GM12878 (cell line): ENCODE measurements around the gene CCM2. TPM values are rescaled to one million over a fixed set of nuclear protein-coding genes. Genes with fewer than 3 reads are reported as not detected.
A peak's percentile ranks its signal among the peaks of the same experiment; 100 is the strongest.

Source experiments
- ATF7 ChIP-seq: fragments of 450-650 bp; IDR thresholded peaks from 2 replicates; pipeline ENCODE4 v1.6.1; 2016; ENCODE audit warnings: low read depth, mild to moderate bottlenecking
- BCL11A ChIP-seq: IDR thresholded peaks from 2 replicates; pipeline ENCODE4 v1.6.1; 2011; ENCODE audit warnings: low read depth, low read length
- BHLHE40 ChIP-seq, 2 experiments: fragments of 450-650 bp in 1 of 2; IDR thresholded peaks; 2 replicates each; pipeline ENCODE4 v1.6.1; 2011 to 2017; ENCODE audit warnings: low read depth in 2 of 2, borderline replicate concordance in 1 of 2, improper control_type of control experiment in 1 of 2, low read length in 1 of 2, mild to moderate bottlenecking in 1 of 2
- CBFB ChIP-seq: IDR thresholded peaks from 2 replicates; pipeline ENCODE4 v1.6.1; 2016; ENCODE audit warnings: antibody characterized with exemption, low read depth
- CBX5 ChIP-seq: sonication (generic); IDR thresholded peaks from 2 replicates; pipeline ENCODE4 v1.6.1; 2016; ENCODE audit warnings: low read depth, moderate library complexity, mild to moderate bottlenecking, inconsistent platforms
- CREM ChIP-seq: IDR thresholded peaks from 2 replicates; pipeline ENCODE4 v1.6.1; 2014; ENCODE audit warnings: antibody characterized with exemption, low read depth
- EZH2 ChIP-seq: IDR thresholded peaks from 2 replicates; pipeline ENCODE4 v1.6.1; 2012; ENCODE audit warnings: low read depth, mild to moderate bottlenecking, control low read depth, inconsistent platforms, low read length, borderline replicate concordance; ENCODE audit not compliant: control insufficient read depth
- MEF2A ChIP-seq: IDR thresholded peaks from 2 replicates; pipeline ENCODE4 v1.6.1; 2011; ENCODE audit warnings: low read depth, mild to moderate bottlenecking, low read length, moderate library complexity; ENCODE audit not compliant: insufficient read depth
- POLR2AphosphoS5 ChIP-seq: IDR thresholded peaks from 2 replicates; pipeline ENCODE4 v1.6.1; 2011; ENCODE audit warnings: mild to moderate bottlenecking, low read length, inconsistent platforms
- POU2F2 ChIP-seq: IDR thresholded peaks from 3 replicates; pipeline ENCODE4 v1.6.1; 2011; ENCODE audit warnings: low read depth, mild to moderate bottlenecking, low read length, borderline replicate concordance
- RUNX3 ChIP-seq: IDR thresholded peaks from 2 replicates; pipeline ENCODE4 v1.6.1; 2012; ENCODE audit warnings: low read length, inconsistent platforms
- SP1 ChIP-seq: IDR thresholded peaks from one replicate; pipeline ENCODE4 v1.6.1; 2011; ENCODE audit warnings: low read depth, low read length
- YY1 ChIP-seq: IDR thresholded peaks from 2 replicates; pipeline ENCODE4 v1.6.1; 2011; ENCODE audit warnings: low read depth, mild to moderate bottlenecking, low read length
- ZNF384 ChIP-seq: IDR thresholded peaks from 2 replicates; pipeline ENCODE4 v1.6.1; 2012; ENCODE audit warnings: low read depth, mild to moderate bottlenecking, low read length, improper control_type of control experiment, borderline replicate concordance
- ZNF622 ChIP-seq: fragments of 450-650 bp; IDR thresholded peaks from 2 replicates; pipeline ENCODE4 v1.6.1; 2017; ENCODE audit warnings: mild to moderate bottlenecking, inconsistent platforms
- polyA plus RNA-seq, 11 experiments: library from polyadenylated mRNA; depleted of rRNA in 4 of 11; unstranded in 6 of 11; stranded (reverse) in 5 of 11; fragments of >200 nt; fragmentation: Nextera tagmentation in 4 of 11; fragmentation: Illumina TruSeq in 1 of 11; extraction: Ambion mirVana in 4 of 11; extraction: Trizol in 1 of 11; gene quantifications; 1 replicate in 1 of 11; 2 replicates in 10 of 11; pipeline versions ENCODE4 v1.2.1 to v1.2.3, GENCODE V29; 2011 to 2016; ENCODE audit warnings: inconsistent platforms in 2 of 11, missing spikeins in 2 of 11, low read depth in 1 of 11
- total RNA-seq, 4 experiments: library from RNA; depleted of rRNA in 3 of 4; stranded (reverse); fragments of >200 nt in 3 of 4; fragmentation: Illumina TruSeq in 1 of 4; extraction: Trizol in 1 of 4; gene quantifications; 2 replicates each; pipeline versions ENCODE4 v1.2.1 to v1.2.3, GENCODE V29; 2013 to 2021
- TF ChIP-seq, protein P1 (sequence below): fragments of 450-650 bp; IDR thresholded peaks from 2 replicates; pipeline ENCODE4 v1.6.1; 2017; ENCODE audit warnings: mild to moderate bottlenecking, low read depth, inconsistent platforms; ENCODE audit not compliant: poor library complexity, severe bottlenecking
- TF ChIP-seq, protein P2 (sequence below): fragments of 450-650 bp; IDR thresholded peaks from 2 replicates; pipeline ENCODE4 v1.6.1; 2016; ENCODE audit warnings: mild to moderate bottlenecking
- TF ChIP-seq, protein P3 (sequence below): fragments of 450-650 bp; IDR thresholded peaks from 2 replicates; pipeline ENCODE4 v1.6.1; 2017; ENCODE audit warnings: mild to moderate bottlenecking, moderate library complexity
- TF ChIP-seq, protein P4 (sequence below): IDR thresholded peaks from 2 replicates; pipeline ENCODE4 v1.6.1; 2012; ENCODE audit warnings: low read depth, low read length, improper control_type of control experiment

Gene CCM2
- total and polyA plus RNA-seq, 10 of the 15 experiments (the other 5 are each of a cell fraction or from before 2014, with no cell fraction given), result 1.00 to 82.3 (median 48.7) TPM

DNA sequence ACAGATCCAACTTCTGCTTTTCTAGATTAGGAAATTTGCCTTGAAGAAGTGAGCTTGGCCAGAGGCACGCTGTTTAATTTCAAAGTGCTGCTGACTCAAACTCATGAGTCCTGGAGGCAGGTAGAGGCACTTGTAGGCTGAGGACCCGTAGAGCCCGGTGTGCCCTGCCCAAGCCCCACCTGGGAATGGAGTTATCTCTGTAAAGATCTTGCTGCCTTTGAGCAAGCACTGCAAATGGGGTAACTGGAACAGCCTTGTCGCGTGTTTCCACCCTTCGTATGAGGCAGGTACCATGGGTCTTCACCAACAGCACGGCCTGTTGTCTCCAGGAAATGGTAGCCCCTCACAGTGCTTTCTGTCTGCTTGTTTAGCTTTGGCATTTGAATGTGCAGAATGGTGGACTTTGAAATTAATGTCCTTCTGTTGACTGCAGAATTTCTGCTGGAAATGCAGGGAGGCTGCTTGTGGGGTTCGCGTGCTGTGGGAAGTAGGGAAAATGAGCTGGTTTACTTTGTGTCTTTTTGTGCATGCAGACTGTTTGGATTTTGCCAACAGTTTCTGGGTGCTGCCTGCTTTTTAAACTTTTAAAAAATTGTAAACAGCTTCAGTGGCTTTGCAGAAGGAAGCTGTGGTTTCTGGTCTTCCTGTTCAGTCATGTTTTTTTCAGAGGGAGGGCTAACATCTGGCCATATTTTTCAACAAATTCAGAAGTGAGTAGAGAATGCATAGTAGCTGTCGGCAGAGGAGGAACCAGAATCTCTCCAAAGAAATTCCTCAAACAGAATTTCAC is 27.2 kb downstream of the CCM2 start (continued):
- TF ChIP-seq, protein P1, sequence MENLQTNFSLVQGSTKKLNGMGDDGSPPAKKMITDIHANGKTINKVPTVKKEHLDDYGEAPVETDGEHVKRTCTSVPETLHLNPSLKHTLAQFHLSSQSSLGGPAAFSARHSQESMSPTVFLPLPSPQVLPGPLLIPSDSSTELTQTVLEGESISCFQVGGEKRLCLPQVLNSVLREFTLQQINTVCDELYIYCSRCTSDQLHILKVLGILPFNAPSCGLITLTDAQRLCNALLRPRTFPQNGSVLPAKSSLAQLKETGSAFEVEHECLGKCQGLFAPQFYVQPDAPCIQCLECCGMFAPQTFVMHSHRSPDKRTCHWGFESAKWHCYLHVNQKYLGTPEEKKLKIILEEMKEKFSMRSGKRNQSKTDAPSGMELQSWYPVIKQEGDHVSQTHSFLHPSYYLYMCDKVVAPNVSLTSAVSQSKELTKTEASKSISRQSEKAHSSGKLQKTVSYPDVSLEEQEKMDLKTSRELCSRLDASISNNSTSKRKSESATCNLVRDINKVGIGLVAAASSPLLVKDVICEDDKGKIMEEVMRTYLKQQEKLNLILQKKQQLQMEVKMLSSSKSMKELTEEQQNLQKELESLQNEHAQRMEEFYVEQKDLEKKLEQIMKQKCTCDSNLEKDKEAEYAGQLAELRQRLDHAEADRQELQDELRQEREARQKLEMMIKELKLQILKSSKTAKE, result peak; percentile 42
- TF ChIP-seq, protein P2, sequence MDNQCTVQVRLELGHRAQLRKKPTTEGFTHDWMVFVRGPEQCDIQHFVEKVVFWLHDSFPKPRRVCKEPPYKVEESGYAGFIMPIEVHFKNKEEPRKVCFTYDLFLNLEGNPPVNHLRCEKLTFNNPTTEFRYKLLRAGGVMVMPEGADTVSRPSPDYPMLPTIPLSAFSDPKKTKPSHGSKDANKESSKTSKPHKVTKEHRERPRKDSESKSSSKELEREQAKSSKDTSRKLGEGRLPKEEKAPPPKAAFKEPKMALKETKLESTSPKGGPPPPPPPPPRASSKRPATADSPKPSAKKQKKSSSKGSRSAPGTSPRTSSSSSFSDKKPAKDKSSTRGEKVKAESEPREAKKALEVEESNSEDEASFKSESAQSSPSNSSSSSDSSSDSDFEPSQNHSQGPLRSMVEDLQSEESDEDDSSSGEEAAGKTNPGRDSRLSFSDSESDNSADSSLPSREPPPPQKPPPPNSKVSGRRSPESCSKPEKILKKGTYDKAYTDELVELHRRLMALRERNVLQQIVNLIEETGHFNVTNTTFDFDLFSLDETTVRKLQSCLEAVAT, result 0 out of 2 replicates have a peak, but pooled peaks have one; percentile 8
- TF ChIP-seq, protein P3, sequence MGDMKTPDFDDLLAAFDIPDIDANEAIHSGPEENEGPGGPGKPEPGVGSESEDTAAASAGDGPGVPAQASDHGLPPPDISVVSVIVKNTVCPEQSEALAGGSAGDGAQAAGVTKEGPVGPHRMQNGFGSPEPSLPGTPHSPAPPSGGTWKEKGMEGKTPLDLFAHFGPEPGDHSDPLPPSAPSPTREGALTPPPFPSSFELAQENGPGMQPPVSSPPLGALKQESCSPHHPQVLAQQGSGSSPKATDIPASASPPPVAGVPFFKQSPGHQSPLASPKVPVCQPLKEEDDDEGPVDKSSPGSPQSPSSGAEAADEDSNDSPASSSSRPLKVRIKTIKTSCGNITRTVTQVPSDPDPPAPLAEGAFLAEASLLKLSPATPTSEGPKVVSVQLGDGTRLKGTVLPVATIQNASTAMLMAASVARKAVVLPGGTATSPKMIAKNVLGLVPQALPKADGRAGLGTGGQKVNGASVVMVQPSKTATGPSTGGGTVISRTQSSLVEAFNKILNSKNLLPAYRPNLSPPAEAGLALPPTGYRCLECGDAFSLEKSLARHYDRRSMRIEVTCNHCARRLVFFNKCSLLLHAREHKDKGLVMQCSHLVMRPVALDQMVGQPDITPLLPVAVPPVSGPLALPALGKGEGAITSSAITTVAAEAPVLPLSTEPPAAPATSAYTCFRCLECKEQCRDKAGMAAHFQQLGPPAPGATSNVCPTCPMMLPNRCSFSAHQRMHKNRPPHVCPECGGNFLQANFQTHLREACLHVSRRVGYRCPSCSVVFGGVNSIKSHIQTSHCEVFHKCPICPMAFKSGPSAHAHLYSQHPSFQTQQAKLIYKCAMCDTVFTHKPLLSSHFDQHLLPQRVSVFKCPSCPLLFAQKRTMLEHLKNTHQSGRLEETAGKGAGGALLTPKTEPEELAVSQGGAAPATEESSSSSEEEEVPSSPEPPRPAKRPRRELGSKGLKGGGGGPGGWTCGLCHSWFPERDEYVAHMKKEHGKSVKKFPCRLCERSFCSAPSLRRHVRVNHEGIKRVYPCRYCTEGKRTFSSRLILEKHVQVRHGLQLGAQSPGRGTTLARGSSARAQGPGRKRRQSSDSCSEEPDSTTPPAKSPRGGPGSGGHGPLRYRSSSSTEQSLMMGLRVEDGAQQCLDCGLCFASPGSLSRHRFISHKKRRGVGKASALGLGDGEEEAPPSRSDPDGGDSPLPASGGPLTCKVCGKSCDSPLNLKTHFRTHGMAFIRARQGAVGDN, result peak; percentile 71
- peak; percentile 20; the same call in 1 of the 2 replicates for TF ChIP-seq ATF7
- TF ChIP-seq BCL11A, result peak; percentile 45; the same call in 1 of the 2 replicates
- no peak for TF ChIP-seq POU2F2
- no peak for TF ChIP-seq SP1
- TF ChIP-seq BHLHE40 (IDR thresholded peaks at IDR 0.05; ENCODE audit: borderline replicate concordance in 1 of 2, low read depth in 2 of 2, low read length in 1 of 2), result peak in 1 of 2 experiments; percentile 58; a peak in 1 of 4 replicates
- TF ChIP-seq CBFB, result peak; percentile 70; the same call in 1 of the 2 replicates
- TF ChIP-seq YY1, result peak; percentile 55
- peak; percentile 24; the same call in 1 of the 2 replicates for TF ChIP-seq CREM
- no peak for TF ChIP-seq EZH2
- peak; percentile 66; the same call in 1 of the 2 replicates for TF ChIP-seq ZNF384
- peak; percentile 75; the same call in 1 of the 2 replicates for TF ChIP-seq CBX5
- TF ChIP-seq, protein P4, sequence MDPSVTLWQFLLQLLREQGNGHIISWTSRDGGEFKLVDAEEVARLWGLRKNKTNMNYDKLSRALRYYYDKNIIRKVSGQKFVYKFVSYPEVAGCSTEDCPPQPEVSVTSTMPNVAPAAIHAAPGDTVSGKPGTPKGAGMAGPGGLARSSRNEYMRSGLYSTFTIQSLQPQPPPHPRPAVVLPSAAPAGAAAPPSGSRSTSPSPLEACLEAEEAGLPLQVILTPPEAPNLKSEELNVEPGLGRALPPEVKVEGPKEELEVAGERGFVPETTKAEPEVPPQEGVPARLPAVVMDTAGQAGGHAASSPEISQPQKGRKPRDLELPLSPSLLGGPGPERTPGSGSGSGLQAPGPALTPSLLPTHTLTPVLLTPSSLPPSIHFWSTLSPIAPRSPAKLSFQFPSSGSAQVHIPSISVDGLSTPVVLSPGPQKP, result no peak
- TF ChIP-seq POLR2AphosphoS5, result 0 out of 2 replicates have a peak, but pooled peaks have one; percentile 51
- TF ChIP-seq ZNF622, result no peak
- peak; percentile 98 for TF ChIP-seq RUNX3
- TF ChIP-seq MEF2A, result 0 out of 2 replicates have a peak, but pooled peaks have one; percentile 24
